PC-9 (cell line): ENCODE results near the gene HTR4.

ENCODE experiments used
- EZH2 ChIP-seq: fragments of 200-600 bp; sonication (generic); IDR thresholded peaks from 2 replicates; pipeline ENCODE4 v1.8.0; 2017; ENCODE audit warnings: antibody characterized with exemption, low read depth
- TF ChIP-seq, protein P1 (sequence below): fragments of 200-600 bp; sonication (generic); conservative IDR thresholded peaks from 2 replicates; pipeline ENCODE4 v1.6.1; 2017; ENCODE audit warnings: mixed run types, antibody characterized with exemption, mild to moderate bottlenecking, moderate library complexity

DNA sequence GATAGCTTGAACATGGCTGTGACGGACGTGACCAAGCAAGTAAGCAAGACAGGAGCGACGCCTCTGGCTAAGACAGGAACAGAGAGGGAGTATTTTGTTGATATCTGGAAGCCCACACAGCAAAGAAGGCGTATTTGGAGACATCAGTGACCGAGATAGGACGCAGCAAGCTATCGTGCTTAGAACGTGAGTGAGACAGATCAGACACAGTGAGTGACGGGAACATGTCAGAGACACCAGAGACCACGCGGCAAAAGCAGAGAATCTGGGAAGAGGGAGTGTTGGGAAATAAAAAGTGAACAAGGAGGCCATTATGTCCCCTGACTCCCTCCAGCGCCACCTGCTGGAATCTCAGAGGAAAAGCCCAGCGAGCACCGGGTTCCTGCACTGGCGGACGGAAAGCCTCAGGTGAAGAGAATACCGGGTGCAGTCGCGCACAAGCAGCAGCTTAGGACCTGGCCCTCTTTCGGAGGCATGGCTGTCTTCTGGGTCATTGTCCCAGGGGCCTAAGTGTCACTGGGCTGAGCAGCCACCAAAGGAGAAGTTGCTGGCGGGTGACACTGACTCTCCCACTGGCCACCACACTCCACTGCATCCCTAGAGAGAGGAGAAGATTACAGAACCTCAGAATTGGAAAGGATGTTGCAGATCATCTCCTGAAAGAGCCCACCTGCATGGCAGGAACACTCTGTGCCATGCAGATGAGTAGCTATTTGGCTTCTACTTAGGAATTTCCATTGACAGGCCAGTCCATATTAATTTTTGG, 171.4 kb downstream of the HTR4 start:
- TF ChIP-seq, protein P1, sequence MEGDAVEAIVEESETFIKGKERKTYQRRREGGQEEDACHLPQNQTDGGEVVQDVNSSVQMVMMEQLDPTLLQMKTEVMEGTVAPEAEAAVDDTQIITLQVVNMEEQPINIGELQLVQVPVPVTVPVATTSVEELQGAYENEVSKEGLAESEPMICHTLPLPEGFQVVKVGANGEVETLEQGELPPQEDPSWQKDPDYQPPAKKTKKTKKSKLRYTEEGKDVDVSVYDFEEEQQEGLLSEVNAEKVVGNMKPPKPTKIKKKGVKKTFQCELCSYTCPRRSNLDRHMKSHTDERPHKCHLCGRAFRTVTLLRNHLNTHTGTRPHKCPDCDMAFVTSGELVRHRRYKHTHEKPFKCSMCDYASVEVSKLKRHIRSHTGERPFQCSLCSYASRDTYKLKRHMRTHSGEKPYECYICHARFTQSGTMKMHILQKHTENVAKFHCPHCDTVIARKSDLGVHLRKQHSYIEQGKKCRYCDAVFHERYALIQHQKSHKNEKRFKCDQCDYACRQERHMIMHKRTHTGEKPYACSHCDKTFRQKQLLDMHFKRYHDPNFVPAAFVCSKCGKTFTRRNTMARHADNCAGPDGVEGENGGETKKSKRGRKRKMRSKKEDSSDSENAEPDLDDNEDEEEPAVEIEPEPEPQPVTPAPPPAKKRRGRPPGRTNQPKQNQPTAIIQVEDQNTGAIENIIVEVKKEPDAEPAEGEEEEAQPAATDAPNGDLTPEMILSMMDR, result peak; percentile 44; the same call in 1 of the 2 replicates
- no peak for TF ChIP-seq EZH2
